Skeletal muscle satellite cell (primary cell): ENCODE data around the gene TRAPPC8.
"Not testable (repeated sequence)": the region's sequence is repeated elsewhere in the genome, so short reads cannot be mapped to it uniquely, and the experiment has no call there.

ENCODE experiments used
- H3K27me3 ChIP-seq: 2 replicates; pipeline ENCODE4 v1.7.0; 2013; ENCODE audit warnings: low read length; ENCODE audit not compliant: control insufficient read depth, insufficient read depth
- H3K36me3 ChIP-seq: 2 replicates; pipeline ENCODE4 v1.7.0; 2013; ENCODE audit warnings: mild to moderate bottlenecking, control low read depth, low read length; ENCODE audit not compliant: insufficient read depth
- H3K4me1 ChIP-seq: 2 replicates; pipeline ENCODE4 v1.7.0; 2013; ENCODE audit warnings: low read length; ENCODE audit not compliant: control insufficient read depth, insufficient read depth
- H3K4me2 ChIP-seq: 2 replicates; pipeline ENCODE4 v1.7.0; 2013; ENCODE audit warnings: mild to moderate bottlenecking, low read length
- H3K4me3 ChIP-seq: 2 replicates; pipeline ENCODE4 v1.7.0; 2013; ENCODE audit warnings: low read length
- H3K9ac ChIP-seq: 2 replicates; pipeline ENCODE4 v1.7.0; 2013; ENCODE audit warnings: mild to moderate bottlenecking, low read depth, low read length, moderate library complexity
- H3K9me3 ChIP-seq: replicated peaks from 2 replicates; pipeline ENCODE4 v1.7.0; 2013; ENCODE audit warnings: mild to moderate bottlenecking, control low read depth, low read length

The TRAPPC8 gene

DNA sequence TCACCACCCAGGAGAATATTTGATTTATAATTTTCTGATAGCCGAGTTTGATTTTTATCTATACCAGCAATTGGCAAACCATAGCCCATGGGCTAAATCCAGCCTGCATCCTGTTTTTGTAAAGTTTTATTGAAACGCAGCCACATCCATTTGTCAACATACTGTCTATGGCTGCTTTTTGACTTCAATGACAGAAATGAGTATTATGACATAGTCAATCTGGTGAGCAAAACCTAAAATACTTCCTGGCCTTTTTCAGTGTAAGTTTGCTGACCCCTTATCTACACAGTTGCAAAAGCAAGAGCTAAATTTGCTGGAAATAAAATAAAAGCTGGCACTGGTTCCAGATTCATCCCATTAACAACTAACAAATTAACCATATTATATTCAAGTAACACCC lies 102.4 kb downstream of the TRAPPC8 start:
- Histone ChIP-seq H3K27me3 (no peaks in the 10 kb centered on the region), H3K4me1 (peaks cover 3% of the 10 kb centered on the region), H3K36me3 (peaks cover 44% of the 10 kb centered on the region), H3K9me3 (no peaks in the 10 kb centered on the region), H3K9ac (no peak overlapping the region), H3K4me3 (no peak overlapping the region), H3K4me2 (no peak overlapping the region)

DNA sequence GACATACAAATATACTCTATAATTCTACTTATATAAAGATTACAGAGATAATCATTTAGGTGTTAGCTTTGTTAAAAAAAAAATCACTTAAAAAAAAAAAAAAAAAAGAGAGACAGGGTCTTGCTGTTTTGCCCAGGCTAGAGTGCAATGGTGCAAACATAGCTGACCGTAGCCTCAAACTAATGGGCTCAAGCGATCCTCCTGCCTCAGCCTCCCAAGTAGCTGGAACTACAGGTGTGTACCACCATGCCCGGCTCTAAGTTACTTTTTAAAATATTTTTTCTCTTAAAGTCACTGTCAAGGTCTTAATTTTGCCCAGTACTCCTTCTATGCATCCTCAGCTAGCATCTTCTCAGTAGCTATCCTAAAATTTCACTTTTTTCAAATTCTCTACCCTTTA lies 105.0 kb downstream of the TRAPPC8 start:
- peaks cover 50% of the 10 kb centered on the region for H3K36me3 ChIP-seq
- no peaks in the 10 kb centered on the region for H3K9me3 ChIP-seq
- no peak overlapping the region for H3K4me2 ChIP-seq
- no peak overlapping the region for H3K9ac ChIP-seq
- H3K4me3 ChIP-seq, result no peak overlapping the region
- H3K27me3 ChIP-seq, result no peaks in the 10 kb centered on the region
- H3K4me1 ChIP-seq, result peaks cover 3% of the 10 kb centered on the region

DNA sequence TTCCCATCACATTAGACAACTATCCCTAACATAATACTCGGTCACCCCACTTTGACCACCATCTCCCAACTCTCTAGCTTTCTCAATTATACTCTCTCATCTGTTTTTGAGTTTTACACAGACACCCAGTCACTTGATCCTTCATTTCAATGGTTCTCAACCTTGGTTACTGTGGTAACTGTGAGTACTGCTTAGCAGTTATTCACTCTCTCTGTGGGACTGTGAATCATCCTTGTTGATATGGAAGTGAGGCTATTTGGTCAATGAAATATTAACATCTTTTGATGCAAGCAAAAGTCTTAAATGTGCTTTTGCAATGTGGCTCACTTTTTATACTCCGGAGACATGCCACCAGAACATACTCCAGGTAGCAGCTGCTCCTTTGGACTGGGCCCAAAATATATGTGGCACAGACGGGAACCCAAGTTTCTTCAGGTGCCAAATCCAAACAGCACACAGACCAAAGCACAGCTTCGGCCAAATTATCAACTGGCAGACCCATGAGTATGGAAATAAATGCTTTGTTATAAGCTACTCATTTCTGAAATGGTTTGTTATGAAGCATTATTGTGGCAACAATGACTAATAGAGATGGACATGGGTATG lies 107.3 kb downstream of the TRAPPC8 start:
- no peak overlapping the region for H3K4me3 ChIP-seq
- H3K27me3 ChIP-seq, result no peaks in the 10 kb centered on the region
- peaks cover 41% of the 10 kb centered on the region for H3K36me3 ChIP-seq
- H3K9me3 ChIP-seq, result no peaks in the 10 kb centered on the region
- no peaks in the 10 kb centered on the region for H3K4me1 ChIP-seq
- H3K4me2 ChIP-seq, result no peak overlapping the region
- H3K9ac ChIP-seq, result no peak overlapping the region

GRCh38 chr18:31831903-31832302 lies 111.0 kb downstream of the TRAPPC8 start:
- Histone ChIP-seq H3K9ac (no peak overlapping the region), H3K4me3 (no peak overlapping the region), H3K27me3 (no peaks in the 10 kb centered on the region), H3K4me1 (no peaks in the 10 kb centered on the region), H3K4me2 (no peak overlapping the region), H3K9me3 (no peaks in the 10 kb centered on the region), H3K36me3 (peaks cover 40% of the 10 kb centered on the region)

DNA sequence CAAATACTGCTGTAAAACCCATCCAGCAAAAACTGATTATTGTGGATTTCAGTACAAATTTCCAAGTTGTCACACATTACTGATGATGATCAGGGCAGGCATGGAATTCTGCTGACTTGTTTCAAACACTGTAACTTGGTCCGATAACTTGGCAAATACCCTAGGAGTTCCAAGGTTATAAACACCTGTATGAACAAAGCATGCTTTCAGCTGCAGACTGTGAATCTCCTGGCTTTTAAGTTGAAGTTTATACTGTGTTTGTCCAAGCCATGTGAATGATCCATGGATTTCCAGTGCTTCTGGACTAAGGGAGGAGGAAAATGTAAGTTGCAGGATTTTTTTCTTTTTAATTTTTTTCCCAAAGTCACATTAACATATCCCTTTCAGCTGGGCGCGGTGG lies 112.2 kb downstream of the TRAPPC8 start:
- no peaks in the 10 kb centered on the region for H3K27me3 ChIP-seq
- H3K4me3 ChIP-seq, result no peak overlapping the region
- no peak overlapping the region for H3K9ac ChIP-seq
- H3K36me3 ChIP-seq, result peaks cover 31% of the 10 kb centered on the region
- no peaks in the 10 kb centered on the region for H3K4me1 ChIP-seq
- no peak overlapping the region for H3K4me2 ChIP-seq
- no peaks in the 10 kb centered on the region for H3K9me3 ChIP-seq

GRCh38 chr18:31828613-31829012 lies 114.3 kb downstream of the TRAPPC8 start:
- H3K9ac ChIP-seq, result no peak overlapping the region
- no peak overlapping the region for H3K4me3 ChIP-seq
- no peak overlapping the region for H3K4me2 ChIP-seq
- no peaks in the 10 kb centered on the region for H3K27me3 ChIP-seq
- H3K9me3 ChIP-seq, result no peaks in the 10 kb centered on the region
- H3K36me3 ChIP-seq, result peaks cover 20% of the 10 kb centered on the region
- H3K4me1 ChIP-seq, result no peaks in the 10 kb centered on the region

DNA sequence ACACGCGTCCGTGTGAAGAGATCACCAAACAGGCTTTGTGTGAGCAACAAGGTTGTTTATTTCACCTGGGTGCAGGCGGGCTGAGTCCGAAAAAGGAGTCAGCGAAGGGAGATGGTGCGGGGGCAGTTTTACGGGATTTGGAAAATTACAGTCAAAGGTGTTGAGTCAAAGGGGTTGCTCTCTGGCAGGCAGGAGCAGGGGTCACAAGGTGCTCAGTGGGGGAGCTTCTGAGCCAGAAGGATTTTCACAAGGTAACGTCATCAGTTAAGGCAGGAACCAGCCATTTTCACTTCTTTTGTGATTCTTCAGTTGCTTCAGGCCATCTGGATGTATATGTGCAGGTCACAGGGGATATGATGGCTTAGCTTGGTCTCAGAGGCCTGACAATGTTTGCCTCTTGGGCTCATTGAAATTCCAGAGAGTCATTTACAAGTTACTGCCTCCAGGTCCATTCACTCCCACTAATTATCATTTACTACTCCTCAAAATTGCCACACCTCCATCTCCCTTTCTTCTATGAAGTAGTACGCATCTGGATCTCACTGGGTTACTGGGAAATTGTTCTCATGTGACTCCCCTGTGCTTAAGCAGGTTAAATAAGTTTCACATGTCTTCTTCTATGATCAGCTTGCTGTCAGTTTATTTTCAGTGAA lies 116.1 kb downstream of the TRAPPC8 start:
- H3K9me3 ChIP-seq, H3K4me1 ChIP-seq, H3K4me3 ChIP-seq, H3K9ac ChIP-seq, H3K4me2 ChIP-seq, H3K27me3 ChIP-seq: not testable (repeated sequence)
- peaks cover 15% of the 10 kb centered on the region for H3K36me3 ChIP-seq

DNA sequence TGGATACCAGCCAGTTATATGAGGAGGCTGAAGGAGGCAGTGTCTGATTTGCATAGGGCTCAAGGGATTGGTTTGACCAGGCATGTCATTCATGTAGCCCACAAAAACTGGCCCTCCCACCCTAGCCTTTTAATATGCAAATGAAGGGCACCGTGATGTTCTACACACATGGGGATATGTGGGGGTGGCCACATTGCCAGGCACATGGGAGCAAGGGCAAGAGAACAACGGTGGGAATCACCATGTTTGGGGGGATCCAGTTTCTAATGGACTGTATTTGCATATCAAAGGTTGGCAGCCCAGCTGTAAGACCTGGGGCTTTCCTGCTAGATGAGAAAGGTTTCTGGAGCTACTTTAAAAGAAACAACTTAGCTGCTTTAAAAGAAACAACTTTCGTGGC lies 117.2 kb downstream of the TRAPPC8 start:
- Histone ChIP-seq H3K4me1 (no peaks in the 10 kb centered on the region), H3K36me3 (peaks cover 15% of the 10 kb centered on the region), H3K4me2 (no peak overlapping the region), H3K27me3 (no peaks in the 10 kb centered on the region), H3K4me3 (no peak overlapping the region), H3K9me3 (no peaks in the 10 kb centered on the region), H3K9ac (no peak overlapping the region)

DNA sequence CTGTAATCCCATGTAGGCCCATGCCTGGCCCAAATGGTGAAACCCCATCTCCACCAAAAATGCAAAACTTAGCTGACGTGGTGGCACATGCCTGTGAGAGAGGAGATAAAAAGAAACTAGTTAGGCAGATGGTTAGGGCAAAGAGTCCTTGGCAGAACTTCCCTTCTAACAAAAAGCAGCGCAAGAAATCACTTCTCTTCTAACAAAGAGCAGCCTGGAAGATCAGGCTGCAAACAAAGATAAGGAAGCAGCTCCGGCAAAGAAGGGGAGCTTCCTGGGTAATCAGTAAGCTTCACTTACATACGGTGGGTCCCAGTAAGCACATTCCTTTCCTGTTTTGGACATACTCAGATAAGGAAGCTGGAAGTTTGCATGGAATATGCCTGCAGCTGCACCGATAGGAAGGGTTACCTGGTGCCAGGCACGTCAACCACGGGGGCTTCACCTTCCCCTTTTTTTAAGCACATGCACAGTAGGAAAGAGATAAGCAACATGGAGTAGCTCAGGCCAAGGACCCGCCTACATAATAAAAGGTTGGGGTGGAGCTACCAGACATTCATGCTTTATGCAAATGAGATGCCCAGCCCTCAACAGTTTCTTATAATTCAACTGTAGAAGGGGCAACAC lies 121.3 kb downstream of the TRAPPC8 start:
- no peaks in the 10 kb centered on the region for H3K9me3 ChIP-seq
- no peak overlapping the region for H3K4me3 ChIP-seq
- no peak overlapping the region for H3K9ac ChIP-seq
- no peaks in the 10 kb centered on the region for H3K4me1 ChIP-seq
- H3K4me2 ChIP-seq, result no peak overlapping the region
- peaks cover 5% of the 10 kb centered on the region for H3K27me3 ChIP-seq
- no peaks in the 10 kb centered on the region for H3K36me3 ChIP-seq

- H3K4me1 ChIP-seq, result no peaks in the 10 kb centered on the region
- H3K36me3 ChIP-seq, result no peaks in the 10 kb centered on the region
- H3K4me2 ChIP-seq, result no peak overlapping the region
Measured at GRCh38 chr18:31819925-31820229, 123.1 kb downstream of the TRAPPC8 start.

DNA sequence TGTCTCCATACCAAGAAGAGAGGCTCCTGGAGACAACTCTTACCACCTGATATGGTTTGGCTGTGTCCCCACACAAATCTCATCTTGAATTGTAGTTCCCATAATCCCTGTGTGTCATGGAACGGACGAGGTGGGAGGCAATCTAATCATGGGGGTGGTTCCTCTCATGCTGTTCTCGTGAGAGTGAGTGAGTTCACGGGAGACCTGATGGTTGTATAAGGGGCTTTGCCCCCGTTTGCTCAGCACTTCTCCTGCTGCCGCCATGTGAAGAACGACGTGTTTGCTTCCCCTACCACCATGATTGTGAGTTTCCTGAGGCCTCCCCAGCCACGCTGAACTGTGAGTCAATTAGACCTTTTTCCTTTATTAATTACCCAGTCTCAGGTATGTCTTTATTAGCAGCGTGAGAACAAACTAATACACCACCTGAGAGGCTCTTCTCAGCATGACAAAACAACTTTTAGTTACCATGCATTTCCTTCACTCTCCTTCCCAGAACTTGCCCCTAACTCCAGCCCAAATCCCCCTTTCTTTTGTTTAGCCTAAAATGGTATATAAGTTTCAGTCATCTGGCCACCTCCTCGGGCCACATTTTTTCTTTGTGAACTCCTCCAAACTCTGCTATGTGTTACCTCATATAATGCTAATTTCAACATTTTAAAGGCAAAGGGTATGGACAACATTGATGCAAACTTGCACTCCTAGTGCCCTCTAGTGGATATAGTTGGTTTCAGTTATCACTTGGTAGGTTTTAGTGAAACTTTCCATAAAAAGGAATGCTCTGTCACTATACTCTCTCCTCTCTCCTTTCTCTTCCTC lies 123.6 kb downstream of the TRAPPC8 start:
- H3K27me3 ChIP-seq, result peaks cover 5% of the 10 kb centered on the region
- H3K4me1 ChIP-seq, result no peaks in the 10 kb centered on the region
- H3K36me3 ChIP-seq, result no peaks in the 10 kb centered on the region
- H3K4me2 ChIP-seq, result no peak overlapping the region
- no peak overlapping the region for H3K9ac ChIP-seq
- H3K9me3 ChIP-seq, result no peaks in the 10 kb centered on the region
- no peak overlapping the region for H3K4me3 ChIP-seq

More at GRCh38 chr18:31819925-31820229, 123.1 kb downstream of the TRAPPC8 start:
- peaks cover 5% of the 10 kb centered on the region for H3K27me3 ChIP-seq
- no peak overlapping the region for H3K9ac ChIP-seq
- H3K4me3 ChIP-seq, result no peak overlapping the region
- H3K9me3 ChIP-seq, result no peaks in the 10 kb centered on the region
